CD4-positive, alpha-beta T cell (primary cell): ENCODE results near the gene CADM2. TPM values are rescaled to one million over a fixed set of nuclear protein-coding genes. Genes with fewer than 3 reads are reported as not detected.
"Not testable (repeated sequence)": the region's sequence is repeated elsewhere in the genome, so short reads cannot be mapped to it uniquely, and the experiment has no call there.

Experiments
- ATAC-seq: fragments of 200-7000 bp; cut with Tn5 transposase; one replicate; pipeline ENCODE4 v1.10.0; 2022; ENCODE audit warnings: mild to moderate bottlenecking; ENCODE audit not compliant: poor library complexity
- CTCF ChIA-PET: fragments of 350-600 bp; sonication (Branson Sonifier 250); formaldehyde crosslinking; loops from one replicate; lab custom pipeline; 2021; ENCODE audit warnings: antibody characterized with exemption, inconsistent platforms; lab: Charles Lee
- POLR2A ChIA-PET: fragments of 350-600 bp; sonication (Branson Sonifier 250); formaldehyde crosslinking; loops from one replicate; lab custom pipeline; 2021; ENCODE audit warnings: antibody characterized with exemption, inconsistent platforms; lab: Charles Lee
- DNase-seq, 14 experiments: peaks; one replicate each; pipeline ENCODE4 v3.0.0-alpha.2; 2013 to 2020; ENCODE audit warnings: mixed read lengths in 2 of 14
- H3K27ac ChIP-seq, 2 donors: one replicate each; pipeline versions ENCODE4 v1.5.1 to v1.7.0; 2013; ENCODE audit warnings: low read length in 2 of 2, low read depth in 1 of 2, mild to moderate bottlenecking in 1 of 2
- H3K27me3 ChIP-seq, 2 experiments: 1 replicate in 1 of 2; 2 replicates in 1 of 2; pipeline versions ENCODE4 v1.6.1 to v1.7.0; 2013; ENCODE audit warnings: low read length in 2 of 2, control low read depth in 1 of 2, mild to moderate bottlenecking in 1 of 2, moderate library complexity in 1 of 2; ENCODE audit not compliant: insufficient read depth in 2 of 2, control insufficient read depth in 1 of 2
- H3K36me3 ChIP-seq: one replicate; pipeline ENCODE4 v1.6.1; 2013; ENCODE audit warnings: low read length, control low read depth; ENCODE audit not compliant: insufficient read depth
- H3K4me1 ChIP-seq: one replicate; pipeline ENCODE4 v1.6.1; 2013; ENCODE audit warnings: low read length, control low read depth; ENCODE audit not compliant: insufficient read depth
- H3K4me3 ChIP-seq: one replicate; pipeline ENCODE4 v1.5.1; 2013; ENCODE audit warnings: mild to moderate bottlenecking, low read length, moderate library complexity
- H3K9me3 ChIP-seq, 2 experiments: 1 replicate in 1 of 2; 2 replicates in 1 of 2; pipeline versions ENCODE4 v1.6.1 to v1.7.0; 2013; ENCODE audit warnings: low read length in 2 of 2, mild to moderate bottlenecking in 2 of 2, control low read depth in 1 of 2, moderate library complexity in 1 of 2; ENCODE audit not compliant: control insufficient read depth in 1 of 2, insufficient read depth in 1 of 2
- H3K27ac Mint-ChIP-seq: one replicate; pipeline ENCODE4 v1.8.0; 2020; ENCODE audit warnings: mixed read lengths
- H3K27me3 Mint-ChIP-seq: one replicate; pipeline ENCODE4 v1.8.0; 2021; ENCODE audit warnings: mixed read lengths
- H3K36me3 Mint-ChIP-seq: one replicate; pipeline ENCODE4 v1.8.0; 2021; ENCODE audit warnings: low read depth, mixed read lengths
- H3K4me1 Mint-ChIP-seq: one replicate; pipeline ENCODE4 v1.8.0; 2021; ENCODE audit warnings: low read depth, mixed read lengths
- H3K4me3 Mint-ChIP-seq: one replicate; pipeline ENCODE4 v1.8.0; 2020; ENCODE audit warnings: mild to moderate bottlenecking, mixed read lengths
- H3K9me3 Mint-ChIP-seq: one replicate; pipeline ENCODE4 v1.8.0; 2020; ENCODE audit warnings: mixed read lengths
- intact Hi-C, 2 experiments: fragments of 100-400 bp; cut with DNase I in 1 of 2; cut with micrococcal nuclease in 1 of 2; formaldehyde crosslinking; loops; one replicate each; pipeline versions ENCODE4 v1.15.1 to v1.9.0; 2023 to 2025; cut with DNase I, micrococcal nuclease
- total RNA-seq, 174 experiments: library from RNA in 2 of 174; stranded (reverse) in 2 of 174; gene quantifications; one replicate each; pipeline ENCODE4 v1.2.3 and lab custom pipeline; 2021 to 2026
- TF ChIP-seq, protein P1 (sequence below): fragments of 200-600 bp; IDR thresholded peaks from one replicate; pipeline ENCODE4 v1.8.0; 2022; ENCODE audit warnings: antibody characterized with exemption, mild to moderate bottlenecking

Gene CADM2
- total RNA-seq, 2 experiments from 2014 or later = 0.03 to 0.11 TPM

DNA sequence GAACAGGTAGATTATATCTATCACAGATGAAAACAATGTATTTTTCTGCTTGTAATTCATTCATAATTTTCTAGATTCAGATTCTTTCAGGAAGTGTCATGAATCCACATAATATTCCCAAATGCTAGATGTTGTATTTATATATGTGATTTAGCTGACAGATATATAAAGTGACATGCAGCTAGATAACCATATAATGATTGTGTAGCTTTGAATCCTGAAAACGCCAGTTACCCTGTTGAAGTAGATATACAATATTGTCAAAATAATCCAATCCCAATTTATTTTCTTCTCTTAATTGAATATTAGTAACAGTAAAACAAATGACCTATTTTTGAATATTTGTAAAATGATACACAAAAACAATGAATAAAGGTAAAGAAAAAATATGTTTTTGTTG, 738.4 kb downstream of the CADM2 start:
- intact Hi-C loops = no loop called here
- no peaks in the 10 kb centered on the region for H3K27me3 ChIP-seq
- no peaks in the 10 kb centered on the region for H3K27me3 Mint-ChIP-seq
- H3K4me1 Mint-ChIP-seq = no peaks in the 10 kb centered on the region
- no peak overlapping the region for H3K27ac Mint-ChIP-seq
- CTCF ChIA-PET = no interaction called here
- POLR2A ChIA-PET = no interaction called here
- H3K4me3 Mint-ChIP-seq = no peak overlapping the region
- no peak overlapping the region for H3K27ac ChIP-seq
- no peaks in the 10 kb centered on the region for H3K36me3 ChIP-seq
- no peaks in the 10 kb centered on the region for H3K4me1 ChIP-seq
- no peak for DNase-seq
- peaks cover 22% of the 10 kb centered on the region for H3K9me3 Mint-ChIP-seq
- TF ChIP-seq, protein P1, sequence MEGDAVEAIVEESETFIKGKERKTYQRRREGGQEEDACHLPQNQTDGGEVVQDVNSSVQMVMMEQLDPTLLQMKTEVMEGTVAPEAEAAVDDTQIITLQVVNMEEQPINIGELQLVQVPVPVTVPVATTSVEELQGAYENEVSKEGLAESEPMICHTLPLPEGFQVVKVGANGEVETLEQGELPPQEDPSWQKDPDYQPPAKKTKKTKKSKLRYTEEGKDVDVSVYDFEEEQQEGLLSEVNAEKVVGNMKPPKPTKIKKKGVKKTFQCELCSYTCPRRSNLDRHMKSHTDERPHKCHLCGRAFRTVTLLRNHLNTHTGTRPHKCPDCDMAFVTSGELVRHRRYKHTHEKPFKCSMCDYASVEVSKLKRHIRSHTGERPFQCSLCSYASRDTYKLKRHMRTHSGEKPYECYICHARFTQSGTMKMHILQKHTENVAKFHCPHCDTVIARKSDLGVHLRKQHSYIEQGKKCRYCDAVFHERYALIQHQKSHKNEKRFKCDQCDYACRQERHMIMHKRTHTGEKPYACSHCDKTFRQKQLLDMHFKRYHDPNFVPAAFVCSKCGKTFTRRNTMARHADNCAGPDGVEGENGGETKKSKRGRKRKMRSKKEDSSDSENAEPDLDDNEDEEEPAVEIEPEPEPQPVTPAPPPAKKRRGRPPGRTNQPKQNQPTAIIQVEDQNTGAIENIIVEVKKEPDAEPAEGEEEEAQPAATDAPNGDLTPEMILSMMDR = no peak
- no peak overlapping the region for H3K4me3 ChIP-seq
- H3K36me3 Mint-ChIP-seq = no peaks in the 10 kb centered on the region
- H3K9me3 ChIP-seq = peaks cover 0 to 19% of the 10 kb centered on the region in 2 experiments
- ATAC-seq = no peak

DNA sequence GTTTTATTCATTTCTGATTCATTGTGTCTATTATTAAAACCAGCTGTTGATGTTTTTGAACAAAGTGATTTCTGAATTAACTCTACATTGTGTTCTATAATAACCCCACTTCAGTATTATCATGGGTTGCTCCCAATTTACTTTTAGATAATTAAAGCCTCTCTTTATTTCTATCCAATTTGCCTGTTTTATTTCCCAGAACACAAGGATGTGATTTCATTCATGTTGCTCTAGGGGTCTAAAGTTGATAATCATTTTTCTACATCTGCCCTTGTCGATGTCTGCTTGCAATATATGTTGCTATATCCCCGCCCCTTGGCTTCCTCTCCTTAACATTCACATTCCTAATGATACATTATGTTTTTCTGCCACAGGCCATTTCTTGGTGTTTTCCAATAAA, 747.3 kb downstream of the CADM2 start:
- no peak for ATAC-seq
- no peaks in the 10 kb centered on the region for H3K27me3 ChIP-seq
- no peak overlapping the region for H3K27ac ChIP-seq
- Mint-ChIP-seq H3K9me3 (peaks cover 10% of the 10 kb centered on the region), H3K27ac (no peak overlapping the region), H3K4me3 (no peak overlapping the region), H3K36me3 (no peaks in the 10 kb centered on the region), H3K27me3 (no peaks in the 10 kb centered on the region), H3K4me1 (no peaks in the 10 kb centered on the region)
- no peak overlapping the region for H3K4me3 ChIP-seq
- no peaks in the 10 kb centered on the region for H3K36me3 ChIP-seq
- POLR2A ChIA-PET = no interaction called here
- DNase-seq = no peak
- no peaks in the 10 kb centered on the region for H3K4me1 ChIP-seq
- H3K9me3 ChIP-seq = peaks cover 0 to 4% of the 10 kb centered on the region in 2 experiments
- intact Hi-C loops = no loop called here
- CTCF ChIA-PET = no interaction called here
- TF ChIP-seq, protein P1 = no peak

DNA sequence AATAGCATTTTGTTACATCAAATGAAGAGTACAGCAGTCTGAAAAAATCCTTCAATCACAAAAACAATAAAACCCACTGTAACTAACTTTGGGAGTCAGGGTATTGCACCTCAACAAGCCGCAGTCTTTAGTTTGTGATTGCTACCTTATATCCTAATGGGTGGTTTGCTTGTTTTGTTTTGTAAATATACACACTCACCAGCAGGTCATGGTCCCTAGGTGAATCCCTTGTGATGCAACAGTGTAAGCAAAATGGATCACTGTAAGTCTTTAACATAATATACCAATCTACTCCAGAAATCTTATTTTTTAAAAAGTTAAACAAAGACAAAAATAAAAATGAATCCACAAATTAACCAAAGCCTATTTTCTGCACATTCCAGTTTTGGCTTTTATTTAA, 749.5 kb downstream of the CADM2 start:
- intact Hi-C loops = not testable (repeated sequence)

DNA sequence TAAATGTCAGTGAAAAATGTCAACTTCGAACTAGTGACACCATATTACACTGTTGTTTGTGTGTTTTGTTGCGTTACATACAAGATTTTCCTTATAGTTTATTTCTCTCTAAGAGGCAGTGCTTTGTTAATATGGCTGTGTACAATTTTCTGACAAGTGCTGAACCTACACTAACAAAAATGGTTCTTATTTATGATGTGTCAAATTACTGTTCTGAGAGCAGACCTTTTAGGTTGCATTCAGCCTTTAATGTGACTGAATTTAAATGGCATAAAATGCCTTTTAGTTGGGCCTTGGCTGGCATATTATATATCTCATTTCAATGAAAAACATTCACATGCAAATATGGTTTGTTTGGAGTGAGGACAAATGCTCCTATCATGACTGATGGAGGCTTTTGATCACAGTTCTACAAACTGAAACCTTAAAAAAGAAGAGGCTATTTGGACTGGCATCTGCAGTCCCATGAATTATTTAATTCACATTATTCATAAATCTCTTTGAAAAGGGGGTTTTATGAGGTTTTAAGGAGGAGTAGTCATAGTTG, 750.6 kb downstream of the CADM2 start:
- no peaks in the 10 kb centered on the region for H3K4me1 ChIP-seq
- Mint-ChIP-seq H3K4me3 (no peak overlapping the region), H3K27me3 (no peaks in the 10 kb centered on the region), H3K4me1 (no peaks in the 10 kb centered on the region), H3K9me3 (peaks cover 8% of the 10 kb centered on the region), H3K27ac (no peak overlapping the region), H3K36me3 (no peaks in the 10 kb centered on the region)
- CTCF ChIA-PET = no interaction called here
- intact Hi-C loops = no loop called here
- TF ChIP-seq, protein P1 = no peak
- H3K4me3 ChIP-seq = no peak overlapping the region
- ATAC-seq (no peak), DNase-seq (no peak)
- no peak overlapping the region for H3K27ac ChIP-seq
- H3K9me3 ChIP-seq = peaks cover 0 to 4% of the 10 kb centered on the region in 2 experiments
- POLR2A ChIA-PET = no interaction called here
- H3K27me3 ChIP-seq = no peaks in the 10 kb centered on the region
- H3K36me3 ChIP-seq = no peaks in the 10 kb centered on the region

More for the DNA sequence above, 749.5 kb downstream of the CADM2 start:
- CTCF ChIA-PET, H3K4me1 Mint-ChIP-seq, H3K27me3 Mint-ChIP-seq, POLR2A ChIA-PET, ATAC-seq, H3K36me3 Mint-ChIP-seq, H3K4me1 ChIP-seq, H3K9me3 ChIP-seq, H3K27ac ChIP-seq, H3K27me3 ChIP-seq, H3K36me3 ChIP-seq, H3K27ac Mint-ChIP-seq, H3K4me3 Mint-ChIP-seq, DNase-seq, H3K9me3 Mint-ChIP-seq, H3K4me3 ChIP-seq: not testable (repeated sequence)
